T follicular helper cell (primary cell): ENCODE results near the gene IZUMO1.
"Not testable (repeated sequence)": the region's sequence is repeated elsewhere in the genome, so short reads cannot be mapped to it uniquely, and the experiment has no call there.

ENCODE experiments used
- DNase-seq: peaks from one replicate; pipeline ENCODE4 v3.0.0-alpha.2; 2020; ENCODE audit warnings: low read depth

The IZUMO1 gene

DNA sequence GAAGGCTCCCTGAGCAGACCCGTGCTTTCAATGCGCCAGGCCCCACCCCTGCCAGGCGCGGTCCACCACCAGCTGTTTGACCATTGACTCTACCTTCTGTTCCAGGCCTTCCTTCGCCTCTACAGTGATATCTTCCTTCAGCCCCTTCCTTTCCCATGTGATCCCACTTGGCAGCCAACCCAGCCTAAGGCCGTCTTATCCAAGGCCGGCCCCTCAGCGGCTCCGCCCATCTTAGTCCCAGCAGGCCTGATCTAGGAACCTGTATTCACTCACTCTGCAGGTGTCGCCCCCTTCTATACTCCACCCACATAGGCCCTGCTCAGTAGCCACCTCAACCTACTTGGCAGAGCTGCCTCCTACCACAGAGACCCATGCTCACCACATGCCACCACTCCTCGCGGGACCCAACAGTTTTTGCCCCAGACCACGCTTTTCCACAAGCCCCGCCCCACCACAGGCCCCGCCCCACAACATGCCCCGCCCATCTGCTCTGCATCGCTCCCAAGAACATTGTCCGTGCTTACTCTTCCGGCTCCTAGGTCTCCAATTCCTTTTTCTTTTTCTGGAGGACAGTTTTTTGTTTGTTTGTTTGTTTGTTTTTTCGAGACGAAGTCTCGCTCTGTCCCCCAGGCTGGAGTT lies 9.2 kb downstream of the IZUMO1 start:
- no peak for DNase-seq

DNA sequence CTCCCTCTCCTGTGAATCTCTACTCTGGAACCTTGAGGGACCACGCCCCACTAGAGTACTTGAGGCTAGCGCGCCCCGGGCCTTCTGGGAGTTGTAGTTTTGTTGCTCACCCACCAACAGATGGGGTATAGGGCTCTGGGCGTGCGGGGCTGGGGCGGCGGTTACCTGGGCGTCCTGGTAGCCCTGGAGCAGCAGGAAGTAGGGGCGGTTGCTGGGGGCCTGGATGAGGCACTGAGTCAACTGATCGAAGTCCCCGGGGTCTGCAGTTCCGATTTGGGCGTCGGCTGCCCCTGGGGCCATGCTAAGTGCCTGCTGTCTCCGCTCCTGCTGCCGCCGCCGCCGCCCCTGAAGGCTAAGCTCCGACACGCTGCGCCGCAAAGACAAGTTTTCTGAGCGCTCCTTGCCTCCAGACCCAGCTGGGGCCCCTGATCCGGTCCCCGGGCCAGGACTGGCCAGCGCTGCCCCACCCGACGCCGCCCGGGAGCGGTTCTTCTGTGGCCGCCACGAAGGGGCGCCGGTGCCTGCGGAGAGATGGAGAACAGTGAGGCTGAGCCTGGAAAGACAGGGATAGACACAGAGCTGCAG lies 11.6 kb downstream of the IZUMO1 start:
- DNase-seq, result no peak

DNA sequence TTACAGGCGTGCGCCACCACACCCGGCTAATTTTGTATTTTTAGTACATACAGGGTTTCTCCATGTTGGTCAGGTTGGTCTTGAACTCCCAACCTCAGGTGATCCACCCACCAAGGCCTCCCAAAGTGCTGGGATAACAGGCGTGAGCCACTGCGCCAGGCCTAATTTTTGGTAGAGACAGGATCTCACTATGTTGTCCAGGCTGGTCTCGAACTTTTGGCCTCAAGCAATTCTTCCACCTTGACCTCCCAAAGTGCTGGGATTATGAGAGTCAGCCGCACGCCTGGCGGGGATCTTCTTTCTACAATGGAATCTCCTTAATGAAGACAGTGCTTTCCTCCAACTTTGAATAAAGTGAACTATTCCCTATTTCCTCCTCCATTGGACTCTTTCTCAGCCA lies 12.1 kb downstream of the IZUMO1 start:
- DNase-seq, result no peak

DNA sequence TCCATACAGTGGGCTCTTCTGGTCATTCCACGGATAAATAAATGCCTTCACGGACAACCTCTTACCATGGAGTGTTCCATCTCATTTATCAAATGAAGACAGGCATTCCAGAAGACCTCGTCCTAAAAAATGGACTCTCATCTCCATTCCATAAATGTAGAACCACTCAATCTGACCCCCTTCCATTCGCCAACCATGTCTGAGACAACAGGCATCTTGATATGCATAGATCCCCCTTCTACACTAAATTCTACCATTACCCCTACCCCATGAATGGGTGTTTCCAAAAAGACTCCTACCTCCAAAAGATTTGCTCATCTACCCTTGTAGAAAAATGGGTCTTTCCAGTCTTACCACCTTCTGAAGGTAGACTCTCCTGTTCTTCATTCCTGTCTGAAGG lies 15.3 kb downstream of the IZUMO1 start:
- no peak for DNase-seq

DNA sequence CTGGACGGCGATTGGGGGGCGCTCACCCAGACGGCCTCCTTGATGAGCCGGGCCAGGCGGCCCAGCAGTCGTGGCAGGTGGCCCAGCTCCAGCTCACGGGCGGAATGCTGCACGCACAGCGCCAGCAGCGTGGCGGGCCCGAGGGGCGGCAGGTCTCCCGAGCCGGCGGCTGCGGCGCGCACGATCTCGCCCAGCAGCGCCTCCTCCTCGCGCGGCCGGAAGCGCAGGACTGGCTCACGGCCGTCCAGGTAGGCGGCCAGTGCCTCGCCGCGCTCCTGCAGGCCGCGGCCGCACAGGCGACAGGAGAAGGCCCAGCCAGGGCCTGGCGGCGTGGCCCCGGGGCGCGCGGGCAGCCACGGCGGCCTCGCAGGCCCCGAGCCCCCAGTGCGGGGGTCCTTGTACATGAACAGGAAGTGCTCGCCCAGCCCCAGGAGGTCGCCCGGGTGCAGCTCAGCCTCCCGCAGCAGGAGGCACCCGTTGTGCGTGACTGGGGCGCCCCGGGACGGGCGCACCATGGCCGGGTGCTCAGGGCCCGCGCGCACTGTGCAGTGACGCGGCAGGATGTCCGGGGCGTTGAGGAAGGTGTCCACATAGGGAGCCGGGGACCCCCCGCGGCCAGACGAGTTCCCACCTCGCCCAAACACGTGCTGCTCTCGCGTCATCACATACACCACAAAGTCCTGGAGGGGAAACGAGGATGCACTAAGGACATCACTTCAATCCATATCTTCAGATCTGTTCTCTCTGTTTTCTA lies 17.6 kb downstream of the IZUMO1 start:
- no peak for DNase-seq

DNA sequence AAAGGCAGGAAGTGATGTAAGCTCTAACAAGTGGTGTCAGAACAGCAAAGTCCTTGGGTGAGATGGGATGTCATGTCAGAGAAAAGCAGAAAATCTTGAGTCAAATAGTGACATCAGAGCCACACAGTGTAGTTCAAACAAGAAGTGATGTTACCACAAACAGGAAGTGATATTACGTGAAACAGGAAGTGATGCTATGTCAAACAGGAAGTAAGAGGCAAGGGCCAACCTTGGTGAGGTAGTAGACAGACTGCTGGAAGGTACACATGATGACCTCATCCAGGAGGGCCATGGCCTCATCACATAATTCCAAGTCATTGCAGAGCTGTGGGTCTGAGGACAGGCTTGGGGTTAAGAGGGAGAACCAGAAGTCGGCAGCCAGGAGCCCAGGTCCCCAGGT lies 20.2 kb downstream of the IZUMO1 start:
- no peak for DNase-seq

DNA sequence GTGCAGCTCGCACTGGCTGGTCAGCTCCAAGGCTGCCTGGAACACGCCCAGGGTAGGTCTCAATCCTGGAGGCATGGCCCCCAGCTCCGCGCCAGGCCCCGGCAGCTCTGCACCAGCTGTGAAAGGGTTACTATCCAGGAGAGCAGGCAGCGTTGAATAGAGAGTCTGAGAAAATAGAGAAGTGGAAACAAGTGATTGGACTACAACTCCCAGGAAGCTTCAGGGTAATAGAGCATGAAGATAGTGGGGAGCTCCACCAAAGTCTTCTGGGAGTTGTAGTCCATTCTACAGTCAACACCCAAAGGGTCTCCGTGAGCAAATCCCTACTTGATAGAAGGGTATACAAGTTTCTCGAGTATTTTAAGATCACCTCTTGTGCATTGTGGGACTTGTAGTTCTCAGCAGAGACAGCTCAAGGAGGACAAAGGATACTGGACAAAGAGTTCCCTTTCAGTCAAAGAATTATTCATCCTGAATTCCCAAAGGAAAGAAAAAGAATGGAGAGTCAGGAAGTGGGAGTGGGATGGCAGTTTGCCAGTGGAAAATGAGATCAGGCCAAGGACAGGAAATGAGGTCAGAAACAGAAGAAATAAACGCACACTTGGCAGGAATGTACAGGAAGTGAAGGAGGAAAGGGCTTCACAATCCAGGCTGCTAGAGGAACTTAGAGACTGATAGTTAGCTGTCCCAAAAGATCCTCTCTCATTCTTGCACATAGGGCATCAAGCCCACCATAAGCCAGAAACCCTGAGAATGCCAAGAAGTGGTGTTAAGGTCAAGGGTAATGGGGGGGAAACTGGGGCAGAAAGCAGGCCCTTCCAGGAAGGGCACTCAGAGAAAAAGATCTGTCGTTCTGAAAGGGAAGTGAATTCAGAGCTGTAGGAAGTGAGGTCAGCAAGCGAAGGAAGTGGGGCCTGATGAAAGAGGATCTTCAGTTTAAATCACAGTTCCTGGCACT lies 21.6 kb downstream of the IZUMO1 start:
- DNase-seq, result no peak

DNA sequence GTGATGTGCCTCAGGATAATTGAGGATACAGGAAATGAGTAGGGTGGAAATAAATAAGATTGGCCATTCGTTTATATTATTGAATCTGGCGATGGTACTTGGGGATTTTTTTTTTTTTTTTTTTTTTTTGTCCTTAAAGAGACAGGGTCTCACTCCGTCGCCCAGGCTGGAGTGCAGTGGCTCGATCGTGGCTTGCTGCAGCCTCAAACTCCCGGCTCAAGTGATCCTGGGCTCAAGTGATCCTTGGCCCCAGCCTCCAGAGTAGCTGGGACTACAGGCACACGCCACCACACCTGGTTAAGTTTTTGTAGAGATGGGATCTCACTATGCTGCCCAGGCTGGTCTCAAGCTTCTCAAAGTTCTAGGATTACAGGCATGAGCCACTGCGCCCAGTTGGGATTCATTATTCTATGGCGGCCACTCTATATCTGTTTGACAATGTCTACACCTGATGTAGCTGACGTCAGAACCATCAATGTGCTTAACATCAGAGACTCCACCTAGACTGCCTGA lies 24.5 kb downstream of the IZUMO1 start:
- DNase-seq, result no peak

DNA sequence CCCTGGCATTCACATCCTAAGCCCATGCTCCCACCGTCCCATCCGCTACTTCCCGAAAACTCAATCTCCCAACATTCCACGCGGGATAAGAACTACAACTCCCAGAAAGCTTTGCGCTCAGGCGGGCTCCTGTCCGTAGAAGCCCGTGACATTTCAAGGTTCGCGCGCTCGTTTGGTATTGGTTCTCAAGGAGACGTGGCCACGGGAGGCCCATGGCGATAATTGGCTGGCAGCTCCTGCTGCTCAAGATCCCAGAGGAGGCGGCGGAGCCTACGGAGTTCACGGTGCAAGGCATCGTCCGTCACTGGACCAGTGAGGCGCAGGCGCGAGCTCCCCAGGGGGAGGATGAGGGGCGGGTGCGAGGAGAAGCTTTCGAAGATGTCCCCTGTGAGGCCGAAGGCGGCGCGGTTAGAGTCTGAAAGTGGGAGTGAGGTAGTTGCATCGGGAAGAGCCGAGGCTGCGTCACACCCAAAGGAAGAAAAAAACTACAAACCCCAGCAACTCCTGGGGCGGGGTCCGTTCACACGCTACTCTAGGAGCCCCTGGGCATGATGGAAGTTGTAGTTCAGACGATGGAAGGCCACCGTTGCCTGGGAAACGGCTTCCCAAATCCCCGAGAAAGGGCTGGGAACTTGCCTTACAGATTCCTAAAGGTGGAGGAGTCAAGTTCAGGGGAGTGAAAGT lies 26.0 kb downstream of the IZUMO1 start:
- DNase-seq, result peak; percentile 89

DNA sequence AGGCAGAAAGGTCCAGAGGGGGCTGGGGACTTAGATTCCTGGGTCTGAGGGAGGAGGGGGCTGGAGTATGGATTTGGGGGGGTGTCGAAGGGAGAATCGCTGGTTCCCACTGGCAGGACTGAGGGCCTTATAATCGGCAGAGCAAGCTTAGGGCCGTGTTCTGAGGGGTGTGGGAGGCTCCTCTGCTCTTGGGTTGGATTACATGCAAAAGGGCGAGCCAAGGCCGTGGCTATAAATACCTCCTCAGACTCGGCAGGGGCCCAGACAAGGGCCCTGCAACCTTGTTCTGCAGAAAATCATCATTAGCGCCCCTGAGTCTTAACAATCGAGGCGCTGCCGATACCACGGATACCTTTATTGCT lies 26.5 kb downstream of the IZUMO1 start:
- no peak for DNase-seq

DNA sequence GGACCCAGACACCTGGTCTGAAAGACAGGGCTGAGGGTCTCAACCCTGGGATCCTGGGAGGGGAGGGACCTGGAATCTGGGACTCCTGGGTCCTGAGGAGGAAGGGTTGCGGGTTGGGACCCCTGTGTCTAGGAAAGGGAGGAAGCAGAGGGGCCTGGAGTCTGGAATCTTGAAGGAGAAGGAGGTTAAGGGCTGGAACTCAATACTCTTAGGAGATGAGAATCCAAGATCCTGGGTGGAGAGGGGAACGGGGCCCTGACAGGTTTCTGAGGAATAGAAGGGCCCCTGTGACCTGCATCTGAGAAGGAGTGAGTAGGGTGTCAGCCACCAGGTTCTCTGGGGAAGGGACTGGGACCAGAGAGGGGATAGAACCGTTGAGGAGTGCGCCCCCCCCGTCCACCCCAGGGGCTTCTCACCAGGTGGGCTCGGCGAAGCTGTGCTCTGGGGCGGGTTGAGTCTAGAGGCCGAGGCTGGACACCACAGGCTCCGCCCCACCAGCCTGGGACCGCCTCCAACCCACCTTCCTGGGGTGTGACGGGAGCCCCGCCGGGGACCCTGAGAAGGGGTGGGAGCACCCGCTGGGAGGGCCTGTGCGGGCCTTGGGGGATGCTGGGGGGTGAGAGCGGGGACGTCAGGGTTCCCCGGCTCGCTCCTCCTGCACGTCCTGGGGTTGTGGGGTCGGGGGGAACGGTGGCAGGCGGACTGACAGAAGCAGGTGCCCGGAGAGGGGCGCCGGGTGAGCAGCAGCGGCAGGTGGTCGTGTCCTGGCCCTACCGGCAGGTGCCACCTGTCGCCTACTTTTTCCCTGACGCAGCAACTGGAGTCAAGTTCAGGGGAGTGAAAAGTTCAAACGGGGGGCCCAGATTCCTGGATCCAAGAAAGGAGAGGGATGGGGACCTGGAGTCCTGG lies 27.2 kb downstream of the IZUMO1 start, which contains the start of gene MAMSTR:
Gene MAMSTR, minus strand, starts transcription at position 463 of the 909 bp plus-strand sequence. CDS start 694 bp downstream, outside the sequence.
- no peak for DNase-seq

DNA sequence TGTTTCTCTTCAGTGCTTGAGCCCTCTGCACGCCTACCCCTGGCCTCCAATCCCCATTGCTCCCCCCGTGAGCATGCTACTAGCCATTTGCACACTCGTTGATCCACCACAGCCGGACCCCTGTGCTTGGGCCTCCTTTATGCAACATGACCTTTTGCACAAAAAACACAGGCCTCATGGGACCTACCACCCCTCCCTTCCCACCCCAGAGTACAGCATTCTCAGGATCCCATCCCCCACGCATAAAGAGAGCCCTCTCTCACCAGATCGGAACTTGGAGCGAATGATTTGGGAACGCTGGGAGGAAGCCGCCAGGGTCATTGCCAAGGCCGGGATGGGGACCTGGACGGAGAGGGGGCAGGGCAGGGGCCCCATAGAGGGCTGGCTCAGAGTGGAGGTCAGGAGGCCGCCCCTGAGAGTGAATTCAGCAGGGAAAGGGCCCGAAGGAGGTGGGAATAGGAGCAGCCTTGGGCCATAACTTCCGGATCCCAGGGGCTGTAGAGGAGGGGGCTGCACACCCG lies 27.9 kb downstream of the IZUMO1 start:
- no peak for DNase-seq

DNA sequence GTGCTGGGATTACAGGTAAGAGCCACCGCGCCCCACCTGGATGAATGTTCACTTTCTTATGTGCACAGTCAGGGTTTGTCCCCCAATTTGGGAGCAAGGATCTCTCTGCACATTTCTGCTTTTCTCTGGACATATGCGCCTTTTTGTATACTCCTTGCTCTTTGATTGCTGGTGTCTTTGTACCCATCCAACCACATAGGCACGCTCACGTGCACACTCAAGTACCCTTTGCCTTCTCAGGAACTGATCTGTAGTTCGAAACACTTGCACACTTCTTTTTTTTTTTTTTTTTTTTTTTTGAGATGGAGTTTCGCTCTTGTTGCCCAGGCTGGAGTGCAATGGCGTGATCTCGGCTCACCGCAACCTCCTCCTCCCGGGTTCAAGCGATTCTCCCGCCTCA lies 28.6 kb downstream of the IZUMO1 start:
- DNase-seq, result not testable (repeated sequence)

DNA sequence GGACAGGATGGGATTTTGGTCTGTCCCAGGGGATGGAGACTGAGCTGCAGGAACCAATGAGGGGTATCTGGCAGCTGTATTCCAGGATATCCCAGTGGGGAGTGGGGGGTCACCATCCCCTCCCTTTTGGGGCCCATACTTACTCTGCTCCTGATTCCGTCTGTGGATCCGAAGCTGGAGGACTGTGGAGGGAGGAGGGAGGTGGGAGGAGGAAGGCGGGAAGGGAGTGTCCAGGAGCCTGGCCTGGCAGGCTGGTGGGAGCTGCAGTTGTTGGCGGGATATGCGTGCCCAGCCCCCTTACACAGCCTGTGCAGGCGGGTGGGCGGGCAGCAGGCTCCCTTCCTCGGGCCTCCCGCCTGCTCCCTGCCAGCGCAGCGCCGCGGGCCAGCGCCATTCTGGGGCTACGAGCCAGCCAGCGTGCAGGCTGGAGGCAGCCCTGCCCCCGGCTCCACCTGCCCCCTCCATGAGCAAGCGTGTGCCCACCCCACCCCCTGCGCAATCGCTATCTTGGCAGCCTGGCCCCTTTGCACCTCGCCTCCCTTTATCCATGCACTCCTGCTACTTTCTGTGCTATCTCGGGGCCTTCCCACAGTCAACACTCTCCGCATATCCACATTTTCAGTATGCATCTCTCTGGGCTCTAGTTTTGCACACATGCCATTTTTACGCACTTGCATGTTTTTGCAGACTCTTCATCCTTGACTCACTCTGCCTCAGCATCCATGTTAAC lies 30.0 kb downstream of the IZUMO1 start:
- no peak for DNase-seq

DNA sequence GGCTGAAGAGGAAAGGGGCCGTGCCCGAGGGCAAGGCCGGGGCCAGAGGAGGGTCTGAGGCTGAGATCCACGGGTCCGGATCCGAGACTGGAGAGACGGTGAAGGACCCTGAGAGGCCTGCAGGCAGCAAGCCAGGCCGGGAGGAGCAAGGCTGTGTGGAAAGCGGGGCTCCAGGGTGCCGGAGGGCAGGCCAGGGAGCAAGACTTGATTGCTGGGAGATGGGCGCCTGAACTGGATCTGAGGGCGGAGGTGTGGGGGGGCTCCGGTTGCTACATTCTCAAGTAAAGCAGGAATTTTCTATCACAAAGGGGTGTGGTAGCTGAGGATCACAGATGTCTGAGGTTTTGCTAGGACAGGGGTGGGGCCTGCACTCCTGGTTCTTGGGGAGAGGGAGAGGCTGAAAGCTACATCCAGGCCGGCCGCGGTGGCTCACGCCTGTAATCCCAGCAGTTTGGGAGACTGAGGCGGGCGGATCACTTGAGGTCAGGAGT lies 31.0 kb downstream of the IZUMO1 start:
- DNase-seq, result no peak

DNA sequence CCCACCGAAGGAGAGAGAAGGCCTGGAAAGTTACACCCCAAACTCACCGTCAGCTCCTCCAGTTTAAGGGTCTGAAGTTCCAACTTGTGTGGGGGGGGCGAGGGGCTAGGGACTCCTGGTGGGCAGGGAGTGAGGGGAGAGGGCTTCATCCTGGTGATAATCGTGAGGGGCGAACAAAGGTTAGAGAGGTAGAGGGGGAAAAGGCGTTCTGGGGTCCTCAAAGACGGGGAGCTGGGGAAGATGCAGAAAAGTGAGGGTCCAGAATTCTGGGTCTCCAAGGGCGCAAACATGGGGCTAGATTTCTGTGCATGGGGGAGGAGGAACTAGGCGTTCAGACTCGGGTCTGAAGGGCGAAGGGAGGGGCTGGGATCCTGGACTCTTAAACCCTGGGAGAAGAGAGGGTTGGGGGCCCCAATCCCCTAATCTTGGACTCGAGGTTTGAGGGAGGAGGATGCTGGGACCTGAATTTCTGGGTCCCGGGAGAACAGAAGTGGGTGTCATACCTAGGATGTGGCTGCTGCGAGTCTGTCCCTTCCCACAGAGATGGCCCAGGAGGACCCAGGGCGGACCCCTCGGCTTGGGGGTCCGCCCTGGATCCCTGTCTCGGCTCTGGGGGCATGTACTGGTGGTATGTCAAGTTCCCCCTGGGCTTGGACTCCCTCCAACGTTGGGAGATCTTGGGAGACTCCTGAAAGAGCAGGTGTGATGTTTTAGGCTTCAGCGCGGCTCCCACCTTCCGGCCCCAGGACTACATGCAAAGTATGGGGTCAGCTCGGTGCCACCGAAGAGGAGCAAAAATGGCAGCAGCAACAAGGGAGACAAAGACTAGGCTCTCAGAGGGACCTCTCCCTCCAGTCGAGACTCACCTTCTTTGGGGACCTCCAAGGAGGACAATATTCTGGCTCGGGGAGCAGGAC lies 31.7 kb downstream of the IZUMO1 start:
- DNase-seq, result no peak

DNA sequence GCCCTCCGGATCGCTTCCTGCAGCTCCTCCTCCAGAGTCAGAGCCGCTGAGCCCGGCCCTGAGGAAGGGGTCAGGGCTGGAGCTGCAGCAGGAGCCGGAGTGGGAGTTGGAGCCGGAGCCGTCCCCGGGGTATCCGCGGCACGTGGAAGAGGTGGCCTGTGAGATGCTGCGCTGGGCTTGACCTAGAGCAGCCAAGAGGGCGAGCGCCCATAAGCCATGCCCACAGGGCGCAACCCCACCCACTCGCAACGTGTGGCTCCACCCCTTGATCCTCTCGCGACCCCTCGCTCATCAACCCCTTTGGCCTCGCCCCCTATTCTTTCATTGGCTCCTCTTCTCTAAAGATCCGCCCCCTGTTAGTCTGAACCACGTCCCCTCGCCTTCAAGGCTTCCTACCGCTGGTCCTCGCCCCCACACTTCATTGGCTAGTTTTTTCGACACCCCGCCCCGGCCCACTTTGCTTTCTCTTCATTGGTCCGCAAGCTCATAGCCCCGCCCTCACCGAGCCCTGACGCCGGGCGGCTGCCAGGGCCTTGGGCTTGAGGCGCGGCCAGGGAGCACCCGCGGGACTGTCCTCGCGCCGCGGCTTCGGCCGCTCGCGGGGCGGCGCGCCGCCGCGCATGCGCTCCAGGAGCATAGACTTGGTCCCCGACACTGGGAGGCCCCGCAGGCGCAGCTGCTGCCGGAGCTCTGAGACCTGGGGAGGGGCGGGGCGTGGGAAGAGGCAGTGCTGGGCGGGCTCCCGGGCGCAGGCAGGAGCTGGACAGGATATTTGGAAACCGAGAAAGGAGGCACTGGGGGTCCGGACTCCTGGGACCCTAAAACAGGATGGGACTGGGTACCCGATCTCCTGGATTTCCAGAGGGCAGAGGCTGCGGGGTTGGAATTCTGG lies 32.6 kb downstream of the IZUMO1 start:
- peak; percentile 95 for DNase-seq
